B cell (primary cell): ENCODE results near the gene FGD4.

Experiments used
- CTCF ChIP-seq: fragments of 200-600 bp; IDR thresholded peaks from one replicate; pipeline ENCODE4 v1.8.0; 2022; ENCODE audit warnings: antibody characterized with exemption, mild to moderate bottlenecking
- EZH2 ChIP-seq: IDR thresholded peaks from 2 replicates; pipeline ENCODE4 v1.6.1; 2012; ENCODE audit warnings: borderline replicate concordance, low read depth, mild to moderate bottlenecking, moderate library complexity, low read length; ENCODE audit not compliant: insufficient read depth, poor library complexity, severe bottlenecking

- TF ChIP-seq CTCF: no peak
- no peak for TF ChIP-seq EZH2
Observed at GRCh38 chr12:32692358-32692757, 293.0 kb downstream of the FGD4 start.
